Tibial nerve (tissue), 4 donors: ENCODE measurements around the gene ALAS1. TPM values are rescaled to one million over a fixed set of nuclear protein-coding genes. Genes with fewer than 3 reads are reported as not detected.

ENCODE experiments used
- DNase-seq, 2 donors: peaks; one replicate each; pipeline ENCODE4 v3.0.0-alpha.2; 2019; ENCODE audit warnings: low spot score in 2 of 2
- H3K27ac ChIP-seq, 4 donors: fragments of 200-600 bp; sonication (generic) in 3 of 4; one replicate each; pipeline ENCODE4 v1.5.1; 2017 to 2019; ENCODE audit warnings: mild to moderate bottlenecking in 1 of 4
- H3K27me3 ChIP-seq, 2 donors: fragments of 200-600 bp; sonication (generic) in 1 of 2; one replicate each; pipeline versions ENCODE4 v1.5.1 to v1.6.0; 2017 to 2019
- H3K36me3 ChIP-seq, 3 donors: fragments of 200-600 bp; sonication (generic); one replicate each; pipeline ENCODE4 v1.5.1; 2018 to 2019
- H3K4me1 ChIP-seq, 4 donors: fragments of 200-600 bp; sonication (generic) in 3 of 4; one replicate each; pipeline ENCODE4 v1.5.1; 2017 to 2019
- H3K4me3 ChIP-seq, 4 donors: fragments of 200-600 bp; sonication (generic) in 3 of 4; one replicate each; pipeline ENCODE4 v1.5.1; 2017 to 2019; ENCODE audit warnings: mild to moderate bottlenecking in 1 of 4, moderate library complexity in 1 of 4
- H3K9me3 ChIP-seq, 4 donors: fragments of 200-600 bp; sonication (generic) in 3 of 4; one replicate each; pipeline ENCODE4 v1.5.1; 2017 to 2019
- CTCF ChIP-seq, 5 experiments: fragments of 200-600 bp in 3 of 5; fragments of 450-650 bp in 2 of 5; sonication (generic) in 3 of 5; IDR thresholded peaks; one replicate each; pipeline ENCODE4 v1.5.1; 2016 to 2019; ENCODE audit warnings: antibody characterized with exemption in 5 of 5, mild to moderate bottlenecking in 3 of 5, moderate library complexity in 2 of 5
- EP300 ChIP-seq, 2 donors: sonication (generic); formaldehyde crosslinking; IDR thresholded peaks; one replicate each; pipeline ENCODE4 v1.6.1; 2017; ENCODE audit warnings: antibody characterized with exemption in 2 of 2, mild to moderate bottlenecking in 1 of 2
- POLR2A ChIP-seq, 2 donors: fragments of 450-650 bp; IDR thresholded peaks; one replicate each; pipeline ENCODE4 v1.6.1; 2017; ENCODE audit warnings: antibody characterized with exemption in 2 of 2, mild to moderate bottlenecking in 2 of 2, moderate library complexity in 2 of 2
- WGBS, 2 donors: methylation state at CpG; one replicate each; pipeline ENCODE4 v1.1.5; 2018; 5-methylcytosine and 5-hydroxymethylcytosine counted together
- total RNA-seq, 4 donors: library from RNA; depleted of rRNA; stranded (reverse); fragments of >200 nt; gene quantifications; one replicate each; pipeline ENCODE4 v1.1.0, GENCODE V29; 2016

ALAS1 gene
- total RNA-seq, 4 donors from 2014 or later: 26.1 to 37.1 (median 32.0) TPM

GRCh38 chr3:52227117-52227516 is 29.2 kb downstream of the ALAS1 start:
- Histone ChIP-seq H3K27ac (peak overlapping the region in 1 of 4 donors; percentile 62), H3K36me3 (peaks cover 0 to 57% (median 25%) of the 10 kb centered on the region in 3 donors), H3K27me3 (no peaks in the 10 kb centered on the region), H3K4me1 (peaks cover 0 to 9% (median 3%) of the 10 kb centered on the region in 4 donors), H3K4me3 (no peak overlapping the region), H3K9me3 (no peaks in the 10 kb centered on the region)
- TF ChIP-seq CTCF (IDR thresholded peaks at IDR 0.05) (no peak), EP300 (IDR thresholded peaks at IDR 0.05) (no peak)
- no peak for DNase-seq
- 74 to 82% methylated on average over 3 to 4 of the region's 4 CpGs for WGBS, 2 donors

GRCh38 chr3:52227766-52228165 is 29.8 kb downstream of the ALAS1 start:
- Histone ChIP-seq H3K27me3 (no peaks in the 10 kb centered on the region), H3K27ac (no peak overlapping the region), H3K36me3 (peaks cover 0 to 59% (median 25%) of the 10 kb centered on the region in 3 donors), H3K9me3 (no peaks in the 10 kb centered on the region), H3K4me1 (peaks cover 0 to 16% (median 3%) of the 10 kb centered on the region in 4 donors), H3K4me3 (no peak overlapping the region)
- no peak for DNase-seq
- no peak for TF ChIP-seq EP300 (IDR thresholded peaks at IDR 0.05)
- TF ChIP-seq CTCF (IDR thresholded peaks at IDR 0.05): no peak
- no peak for TF ChIP-seq POLR2A (IDR thresholded peaks at IDR 0.05)
- WGBS, 2 donors: 73 to 75% methylated on average over 5 to 7 of the region's 7 CpGs

GRCh38 chr3:52228266-52228665 is 30.3 kb downstream of the ALAS1 start:
- Histone ChIP-seq H3K4me1 (peaks cover 0 to 21% (median 3%) of the 10 kb centered on the region in 4 donors), H3K36me3 (peaks cover 0 to 64% (median 25%) of the 10 kb centered on the region in 3 donors), H3K27ac (no peak overlapping the region), H3K9me3 (no peaks in the 10 kb centered on the region), H3K27me3 (no peaks in the 10 kb centered on the region), H3K4me3 (no peak overlapping the region)
- no peak for DNase-seq
- 79 to 88% methylated on average over 10 of the region's 10 CpGs for WGBS, 2 donors
- TF ChIP-seq CTCF (IDR thresholded peaks at IDR 0.05) (no peak), POLR2A (IDR thresholded peaks at IDR 0.05) (no peak), EP300 (IDR thresholded peaks at IDR 0.05) (no peak)

DNA sequence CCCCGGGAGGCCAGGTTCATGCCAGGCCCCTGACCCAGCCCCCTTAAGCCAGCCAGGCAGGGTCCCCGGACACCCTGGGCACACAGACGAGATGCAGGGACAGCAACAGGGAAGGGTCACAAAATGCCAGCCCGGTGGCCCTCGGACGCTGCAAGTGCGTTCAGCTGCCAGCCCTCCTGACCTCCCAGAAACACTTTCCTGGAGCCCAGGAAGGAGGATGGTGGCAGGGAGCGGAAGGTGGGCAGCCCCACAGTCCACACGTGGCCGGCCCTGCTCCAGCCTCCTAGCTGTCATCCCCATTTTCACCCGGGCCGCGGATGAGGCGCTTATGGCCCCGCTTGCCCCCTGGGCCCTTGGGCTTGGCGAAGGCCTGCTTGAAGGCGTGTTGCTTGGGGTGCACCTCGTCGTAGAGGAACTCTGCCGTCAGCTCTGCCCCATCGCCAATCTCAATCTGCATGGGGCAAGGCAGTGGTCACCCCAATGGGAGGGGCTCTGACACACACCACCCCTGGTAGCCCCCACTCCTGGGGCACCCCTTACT is 30.9 kb downstream of the ALAS1 start:
- TF ChIP-seq POLR2A (IDR thresholded peaks at IDR 0.05) (no peak), CTCF (IDR thresholded peaks at IDR 0.05) (no peak), EP300 (IDR thresholded peaks at IDR 0.05) (no peak)
- Histone ChIP-seq H3K9me3 (no peaks in the 10 kb centered on the region), H3K4me1 (peaks cover 0 to 23% (median 3%) of the 10 kb centered on the region in 4 donors), H3K27ac (no peak overlapping the region), H3K27me3 (no peaks in the 10 kb centered on the region), H3K4me3 (no peak overlapping the region), H3K36me3 (peaks cover 0 to 68% (median 25%) of the 10 kb centered on the region in 3 donors)
- DNase-seq: no peak
- 80 to 82% methylated on average over 21 of the region's 21 CpGs for WGBS, 2 donors

DNA sequence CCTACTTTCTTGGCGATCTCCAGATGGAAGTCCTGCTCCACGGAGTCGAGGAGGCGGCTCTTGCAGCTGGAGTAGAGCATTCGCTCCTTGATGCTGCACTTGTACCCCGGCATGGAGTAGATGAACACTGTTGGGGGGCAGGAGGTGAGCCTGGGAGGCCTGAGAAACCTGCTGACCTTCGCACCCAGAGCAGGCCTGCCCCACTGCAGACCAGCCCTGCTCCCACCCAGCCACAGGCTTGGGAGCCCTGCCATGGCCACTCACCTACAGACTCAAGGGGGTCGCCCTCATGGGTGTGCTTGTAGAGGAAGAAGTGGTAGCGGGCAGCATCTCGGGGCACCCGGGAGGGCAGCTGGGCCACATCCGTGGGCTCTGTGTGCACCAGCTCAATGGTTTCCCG is 31.7 kb downstream of the ALAS1 start:
- Histone ChIP-seq H3K27me3 (no peaks in the 10 kb centered on the region), H3K27ac (no peak overlapping the region), H3K9me3 (no peaks in the 10 kb centered on the region), H3K36me3 (peaks cover 0 to 77% (median 25%) of the 10 kb centered on the region in 3 donors), H3K4me3 (no peak overlapping the region), H3K4me1 (peaks cover 0 to 28% (median 3%) of the 10 kb centered on the region in 4 donors)
- no peak for TF ChIP-seq CTCF (IDR thresholded peaks at IDR 0.05)
- no peak for TF ChIP-seq EP300 (IDR thresholded peaks at IDR 0.05)
- no peak for TF ChIP-seq POLR2A (IDR thresholded peaks at IDR 0.05)
- DNase-seq: no peak
- 90 to 91% methylated on average over 13 of the region's 13 CpGs for WGBS, 2 donors
